GM19025 (cell line): Measurements from ENCODE around the gene CDC5L.
A peak's percentile ranks its signal among the peaks of the same experiment; 100 is the strongest.

Source experiments
- ATAC-seq: cut with Tn5 transposase; IDR thresholded peaks from one replicate; pipeline ENCODE4 v1.9.1; 2021; ENCODE audit warnings: mild to moderate bottlenecking, low read depth, moderate library complexity; ENCODE audit not compliant: unreplicated experiment

Gene CDC5L

DNA sequence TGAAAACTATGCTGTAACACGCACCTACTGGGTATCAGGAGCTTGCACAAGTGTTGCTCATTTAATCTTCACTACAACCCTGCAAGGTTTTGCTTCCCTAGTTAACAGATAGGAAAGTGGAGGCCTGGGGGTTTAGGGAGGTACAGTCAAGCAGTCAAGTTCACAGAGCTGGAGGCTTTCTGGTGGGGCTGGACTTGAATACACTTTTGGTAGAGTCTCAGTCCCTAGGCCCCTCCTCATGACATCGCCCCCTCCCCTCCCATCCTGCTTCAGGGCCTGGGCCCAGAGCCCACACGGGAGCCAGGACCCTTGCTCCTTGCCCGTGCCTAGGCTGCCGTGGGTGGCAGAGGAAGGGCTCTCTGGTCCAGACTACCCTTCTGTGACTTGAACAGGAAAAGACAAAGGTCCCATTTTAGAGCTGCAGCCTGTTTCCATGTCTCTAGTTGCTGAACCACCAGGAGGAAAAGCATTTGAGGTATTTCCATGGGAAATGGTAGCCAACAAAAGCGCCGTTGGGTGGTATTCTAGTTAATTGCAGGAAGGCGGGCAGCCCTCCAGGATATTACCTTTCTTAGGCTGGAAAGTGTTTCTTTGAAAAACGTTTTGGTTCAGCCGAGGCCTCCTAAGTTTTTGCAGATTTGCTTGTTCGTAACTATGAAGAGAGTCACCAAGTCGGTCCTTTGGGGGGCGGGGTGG is 84.9 kb downstream of the CDC5L start:
- no peak for ATAC-seq

DNA sequence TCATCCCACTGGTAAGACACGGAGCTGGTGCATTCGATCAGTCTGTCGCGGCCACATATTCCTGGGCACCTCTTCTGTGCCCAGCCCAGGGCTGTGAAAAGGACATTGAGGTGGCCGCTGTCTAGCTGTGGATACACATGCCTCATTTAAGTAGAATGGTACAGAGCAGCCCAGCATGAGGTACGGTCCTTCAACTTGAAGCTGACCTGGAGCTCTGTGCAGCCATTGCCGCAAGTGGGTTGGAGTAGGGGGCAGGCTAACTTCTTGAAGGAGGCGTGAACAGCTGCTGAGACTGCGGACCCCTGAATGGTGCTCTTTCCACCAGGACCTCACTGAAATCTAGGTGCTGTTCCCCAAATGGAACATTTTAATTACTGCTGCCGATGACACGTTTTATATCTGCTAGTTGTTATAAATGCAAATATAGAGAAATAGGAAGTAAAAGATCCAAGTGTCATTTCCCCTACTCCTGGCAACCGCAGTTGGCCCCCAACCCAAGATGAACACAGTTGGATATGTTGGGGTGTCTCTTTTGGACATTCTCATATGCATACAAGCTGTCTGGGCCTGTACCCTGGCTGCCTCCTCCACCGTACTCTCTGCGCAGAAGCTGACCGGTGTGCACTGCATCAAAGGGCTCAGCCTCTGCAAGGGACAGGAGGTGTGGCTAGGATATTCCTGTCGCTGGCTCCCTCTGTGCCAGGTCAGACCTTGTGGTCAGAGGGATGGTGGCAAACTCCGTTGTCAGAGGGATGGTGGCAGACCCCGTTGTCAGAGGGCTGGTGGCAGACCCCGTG is 86.1 kb downstream of the CDC5L start:
- no peak for ATAC-seq

GRCh38 chr6:44474190-44474631 is 86.7 kb downstream of the CDC5L start:
- ATAC-seq = no peak

- ATAC-seq = no peak
Observed at GRCh38 chr6:44474643-44475042, 87.1 kb downstream of the CDC5L start.

GRCh38 chr6:44475417-44475778 is 87.9 kb downstream of the CDC5L start:
- no peak for ATAC-seq

DNA sequence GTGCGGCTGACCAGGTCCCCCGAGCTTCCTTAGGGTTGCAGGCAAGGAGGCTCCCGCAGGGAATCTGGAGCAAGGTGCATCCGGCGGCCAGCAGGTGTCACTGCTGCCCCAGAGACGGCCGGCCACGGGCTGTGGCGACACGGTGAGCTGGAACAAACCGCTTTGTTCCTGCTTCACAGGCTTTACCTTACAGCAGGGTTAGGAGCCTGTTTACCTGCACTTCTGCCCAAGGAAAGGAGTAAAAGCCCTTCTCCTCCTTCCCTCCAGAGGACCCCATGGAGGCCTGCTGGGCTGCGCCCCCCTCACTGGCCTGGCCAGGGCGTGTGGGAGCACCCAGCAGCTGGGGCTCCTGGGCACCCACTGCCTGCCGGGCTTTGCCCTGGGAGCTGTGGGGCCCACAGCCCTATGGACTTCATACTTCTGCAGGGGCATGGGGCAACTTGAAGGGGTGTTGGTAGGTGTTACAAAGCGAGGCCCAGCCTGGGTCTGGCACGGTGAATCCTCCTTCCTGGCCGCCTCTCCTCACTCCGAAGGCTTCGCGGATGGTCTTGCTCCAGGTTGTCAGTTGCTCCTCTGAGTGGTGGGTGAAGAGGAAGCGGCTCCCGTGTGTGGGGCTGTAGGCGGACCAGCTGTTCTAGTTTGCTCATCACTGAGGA is 88.4 kb downstream of the CDC5L start:
- ATAC-seq = peak; percentile 67

GRCh38 chr6:44476849-44477248 is 89.3 kb downstream of the CDC5L start:
- no peak for ATAC-seq

DNA sequence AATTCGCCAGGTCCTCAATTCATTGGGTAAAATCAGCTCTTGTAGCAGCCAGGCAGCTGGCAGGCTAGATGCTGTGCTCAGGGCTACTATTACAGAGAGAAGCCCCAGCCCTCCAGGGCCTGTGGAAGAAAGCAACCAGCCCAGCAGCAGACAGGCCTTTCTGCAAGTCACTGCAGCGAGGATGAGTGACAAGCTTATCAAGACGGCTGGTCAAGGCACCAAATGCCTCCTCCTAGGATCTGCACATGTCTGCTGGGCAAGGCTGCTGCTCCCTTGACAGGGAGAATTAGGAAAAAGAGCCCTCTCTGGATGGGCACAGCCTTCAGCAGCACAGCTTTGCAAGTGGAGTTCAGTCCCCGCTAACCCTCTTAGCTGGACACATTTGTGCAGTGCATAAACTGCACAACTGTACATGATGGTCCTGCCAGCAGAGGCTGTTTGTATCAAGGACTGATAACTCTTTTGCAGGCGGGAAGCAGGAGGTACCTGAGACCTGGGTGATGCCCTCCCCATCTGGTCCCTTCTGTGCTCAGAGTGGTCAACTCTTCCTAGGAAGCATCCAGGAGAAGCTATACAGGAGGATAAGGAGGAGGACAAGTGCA is 89.9 kb downstream of the CDC5L start:
- no peak for ATAC-seq

DNA sequence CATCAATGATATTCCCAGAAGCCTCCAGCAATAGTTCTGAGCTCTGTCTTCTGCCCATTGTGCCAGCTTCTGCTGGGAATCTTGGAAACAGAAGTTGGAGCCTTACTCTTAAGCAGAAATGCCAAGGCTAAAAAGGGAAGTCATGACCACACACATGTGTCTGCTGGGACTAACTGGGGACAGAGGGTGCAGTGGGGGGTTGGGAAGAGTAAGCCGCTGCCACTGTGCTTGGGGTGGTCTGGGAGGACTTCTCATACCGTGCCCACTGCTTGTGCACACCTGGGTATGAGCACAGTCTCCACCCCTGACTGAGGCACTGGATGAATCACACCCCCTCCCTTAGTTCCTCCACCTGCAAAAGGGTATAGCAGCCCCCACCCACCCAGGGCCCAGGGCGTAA is 90.7 kb downstream of the CDC5L start:
- no peak for ATAC-seq

- no peak for ATAC-seq
Observed at GRCh38 chr6:44478591-44479254, 91.2 kb downstream of the CDC5L start.

- no peak for ATAC-seq
Observed at GRCh38 chr6:44480097-44480541, 92.6 kb downstream of the CDC5L start.

DNA sequence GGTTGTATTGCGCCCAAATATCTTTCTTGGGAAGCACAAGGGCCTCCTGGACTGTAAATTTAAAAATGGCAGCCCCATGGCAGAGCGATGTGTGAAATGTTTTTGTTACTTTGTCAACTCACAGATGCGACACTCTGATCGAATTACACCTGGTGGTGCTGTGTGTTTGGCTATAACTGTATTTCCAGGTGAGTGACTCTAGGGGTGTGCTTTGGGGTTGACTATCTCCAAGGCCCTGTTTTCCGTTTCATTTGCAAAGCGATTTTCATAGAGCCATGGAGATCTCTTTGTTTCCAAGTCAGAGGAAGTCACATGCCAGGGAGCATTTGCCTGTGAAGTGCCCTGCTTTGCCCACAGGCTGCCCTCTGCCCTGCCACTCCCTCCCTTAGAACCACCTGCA is 93.5 kb downstream of the CDC5L start:
- no peak for ATAC-seq

- ATAC-seq = no peak
Observed at GRCh38 chr6:44481760-44482159, 94.3 kb downstream of the CDC5L start.

- ATAC-seq = no peak
Observed at GRCh38 chr6:44485601-44486401, 98.3 kb downstream of the CDC5L start.

DNA sequence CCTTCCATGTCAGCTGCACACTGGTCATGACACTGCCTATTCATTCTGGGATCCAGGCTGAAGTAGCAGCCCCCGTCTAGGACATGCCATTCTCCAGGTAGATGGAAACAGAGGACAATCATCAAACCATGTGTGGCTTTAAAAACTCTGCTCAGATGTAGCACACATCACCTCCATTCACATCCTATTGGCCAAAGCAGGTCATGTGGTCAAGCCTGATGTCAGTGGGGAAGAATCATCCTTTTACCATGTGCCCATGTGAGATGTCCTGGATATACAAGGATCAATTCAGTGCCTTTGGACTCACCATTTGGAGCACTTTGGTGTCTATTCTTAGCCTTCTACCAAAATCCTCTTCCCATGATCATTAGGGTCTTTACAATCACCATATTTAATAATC is 99.5 kb downstream of the CDC5L start:
- ATAC-seq = no peak

DNA sequence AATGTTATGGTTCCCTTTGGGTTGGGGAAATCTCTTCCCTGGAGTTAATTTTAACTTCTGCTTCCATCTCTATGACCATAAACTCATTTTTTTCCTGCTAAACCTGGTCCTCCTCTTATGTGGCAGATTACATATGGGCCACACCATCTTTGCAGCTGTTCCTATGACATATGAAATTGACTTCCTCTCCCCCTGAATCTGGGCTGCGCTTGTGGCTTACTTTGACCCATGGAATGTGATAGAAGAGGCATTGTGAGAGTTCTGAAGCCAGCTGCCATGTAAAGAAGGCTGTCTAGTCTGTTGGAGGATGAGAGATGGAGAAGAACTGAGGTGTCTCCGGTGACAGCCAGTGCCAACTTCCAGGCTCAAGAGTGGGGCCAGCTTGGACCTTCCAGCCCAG is 100.1 kb downstream of the CDC5L start:
- ATAC-seq = no peak

DNA sequence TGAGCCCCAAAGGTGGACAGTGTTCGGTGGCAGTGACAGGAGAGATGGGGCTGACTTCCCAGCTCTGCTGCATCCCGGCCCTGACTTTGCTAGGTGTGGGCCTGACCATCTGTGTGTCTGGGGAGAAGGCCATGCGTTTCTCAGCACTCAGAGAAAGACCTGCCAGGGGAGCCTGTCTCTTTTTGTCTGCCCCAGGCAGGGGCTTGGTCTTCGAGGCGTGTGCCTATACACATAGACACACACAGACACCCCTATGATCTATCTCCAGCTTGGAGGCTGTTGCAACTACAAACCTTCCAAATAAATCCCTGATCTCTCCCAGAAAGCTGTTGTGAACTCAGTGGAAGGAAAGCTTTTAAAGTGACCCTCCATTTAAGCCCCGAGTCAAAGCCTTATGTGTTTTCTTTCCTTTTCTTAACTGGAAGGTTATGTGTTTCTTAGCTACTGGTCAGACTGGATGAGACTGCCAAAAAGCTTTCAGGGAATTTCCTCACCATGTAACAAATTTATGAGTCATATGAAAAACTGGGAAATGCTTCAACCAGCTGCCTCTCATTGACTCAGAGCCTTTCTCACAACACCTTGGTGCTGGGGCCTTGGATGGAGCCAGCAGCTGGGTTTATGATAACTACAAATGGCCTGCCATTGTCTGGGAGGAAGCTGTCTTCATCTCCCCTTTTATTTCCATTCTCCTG is 102.6 kb downstream of the CDC5L start:
- ATAC-seq = no peak

- ATAC-seq = no peak
Observed at GRCh38 chr6:44493132-44493531, 105.6 kb downstream of the CDC5L start.

GRCh38 chr6:44493593-44493992 is 106.1 kb downstream of the CDC5L start:
- no peak for ATAC-seq
